ENCODE results near the gene SLC16A5.

SLC16A5 gene

GRCh38 chr17:75152523-75152921, 64.8 kb downstream of the SLC16A5 start:
- peaks cover 12% of the 10 kb centered on the region for H3K4me1 ChIP-seq (ENCODE audit: insufficient read depth, low read length)
- peak overlapping the region; percentile 91 for H3K4me3 ChIP-seq (ENCODE audit: low read length)
- H3K9me3 ChIP-seq (ENCODE audit: low read length), result no peaks in the 10 kb centered on the region
- no peak overlapping the region for H2AFZ ChIP-seq (ENCODE audit: low read depth, low read length)
- no peaks in the 10 kb centered on the region for H3K27me3 ChIP-seq (ENCODE audit: insufficient read depth, low read length)
- peaks cover 23% of the 10 kb centered on the region for H3K36me3 ChIP-seq (ENCODE audit: insufficient read depth, low read length)

GRCh38 chr17:75152922-75153779, 65.4 kb downstream of the SLC16A5 start:
- no peak overlapping the region for H2AFZ ChIP-seq (ENCODE audit: low read depth, low read length)
- H3K4me1 ChIP-seq (ENCODE audit: insufficient read depth, low read length), result peaks cover 12% of the 10 kb centered on the region
- no peaks in the 10 kb centered on the region for H3K27me3 ChIP-seq (ENCODE audit: insufficient read depth, low read length)
- H3K36me3 ChIP-seq (ENCODE audit: insufficient read depth, low read length), result peaks cover 17% of the 10 kb centered on the region
- no peaks in the 10 kb centered on the region for H3K9me3 ChIP-seq (ENCODE audit: low read length)
- H3K4me3 ChIP-seq (ENCODE audit: low read length), result peak overlapping the region; percentile 91

- Histone ChIP-seq H2AFZ (ENCODE audit: low read depth, low read length) (no peak overlapping the region), H3K36me3 (ENCODE audit: insufficient read depth, low read length) (peaks cover 17% of the 10 kb centered on the region), H3K27me3 (ENCODE audit: insufficient read depth, low read length) (no peaks in the 10 kb centered on the region), H3K4me1 (ENCODE audit: insufficient read depth, low read length) (peaks cover 12% of the 10 kb centered on the region), H3K9me3 (ENCODE audit: low read length) (no peaks in the 10 kb centered on the region), H3K4me3 (ENCODE audit: low read length) (peak overlapping the region; percentile 91)
Observed at GRCh38 chr17:75153780-75154194, 66.0 kb downstream of the SLC16A5 start.

GRCh38 chr17:75154195-75155106, 66.7 kb downstream of the SLC16A5 start, which contains the start of gene JPT1:
JPT1 (minus strand) TSS chr17:75154512; CDS start chr17:75154397, 115 bp downstream.
- Histone ChIP-seq H2AFZ (ENCODE audit: low read depth, low read length) (no peak within 1 kb of the TSS), H3K4me3 (ENCODE audit: low read length) (peak within 1 kb of the TSS; percentile 91), H3K36me3 (ENCODE audit: insufficient read depth, low read length) (peaks cover 18% of the 10 kb centered on the region), H3K27me3 (ENCODE audit: insufficient read depth, low read length) (no peaks in the 10 kb centered on the region), H3K4me1 (ENCODE audit: insufficient read depth, low read length) (peaks cover 12% of the 10 kb centered on the region), H3K9me3 (ENCODE audit: low read length) (no peaks in the 10 kb centered on the region)

GRCh38 chr17:75155191-75155601, 67.4 kb downstream of the SLC16A5 start:
- H2AFZ ChIP-seq (ENCODE audit: low read depth, low read length), result no peak overlapping the region
- no peak overlapping the region for H3K4me3 ChIP-seq (ENCODE audit: low read length)
- H3K36me3 ChIP-seq (ENCODE audit: insufficient read depth, low read length), result peaks cover 12% of the 10 kb centered on the region
- peaks cover 12% of the 10 kb centered on the region for H3K4me1 ChIP-seq (ENCODE audit: insufficient read depth, low read length)
- H3K9me3 ChIP-seq (ENCODE audit: low read length), result no peaks in the 10 kb centered on the region
- no peaks in the 10 kb centered on the region for H3K27me3 ChIP-seq (ENCODE audit: insufficient read depth, low read length)

Data from neuron (in vitro differentiated cells).